Dermis microvascular lymphatic vessel endothelial cell (primary cell): ENCODE measurements around the gene C9orf152. TPM values are rescaled to one million over a fixed set of nuclear protein-coding genes. Genes with fewer than 3 reads are reported as not detected.
A peak's percentile ranks its signal among the peaks of the same experiment; 100 is the strongest.

Source experiments
- DNase-seq, 2 donors: peaks; one replicate each; pipeline versions ENCODE4 v3.0.0 to v3.0.0-alpha.2; 2010; ENCODE audit warnings: low read depth in 2 of 2
- total RNA-seq: library from RNA; depleted of rRNA; stranded (reverse); fragments of >200 nt; gene quantifications from 2 replicates; pipeline ENCODE4 v1.2.1, GENCODE V29; 2014

C9orf152 gene
- total RNA-seq, 1 donor from 2014 or later: not detected

DNA sequence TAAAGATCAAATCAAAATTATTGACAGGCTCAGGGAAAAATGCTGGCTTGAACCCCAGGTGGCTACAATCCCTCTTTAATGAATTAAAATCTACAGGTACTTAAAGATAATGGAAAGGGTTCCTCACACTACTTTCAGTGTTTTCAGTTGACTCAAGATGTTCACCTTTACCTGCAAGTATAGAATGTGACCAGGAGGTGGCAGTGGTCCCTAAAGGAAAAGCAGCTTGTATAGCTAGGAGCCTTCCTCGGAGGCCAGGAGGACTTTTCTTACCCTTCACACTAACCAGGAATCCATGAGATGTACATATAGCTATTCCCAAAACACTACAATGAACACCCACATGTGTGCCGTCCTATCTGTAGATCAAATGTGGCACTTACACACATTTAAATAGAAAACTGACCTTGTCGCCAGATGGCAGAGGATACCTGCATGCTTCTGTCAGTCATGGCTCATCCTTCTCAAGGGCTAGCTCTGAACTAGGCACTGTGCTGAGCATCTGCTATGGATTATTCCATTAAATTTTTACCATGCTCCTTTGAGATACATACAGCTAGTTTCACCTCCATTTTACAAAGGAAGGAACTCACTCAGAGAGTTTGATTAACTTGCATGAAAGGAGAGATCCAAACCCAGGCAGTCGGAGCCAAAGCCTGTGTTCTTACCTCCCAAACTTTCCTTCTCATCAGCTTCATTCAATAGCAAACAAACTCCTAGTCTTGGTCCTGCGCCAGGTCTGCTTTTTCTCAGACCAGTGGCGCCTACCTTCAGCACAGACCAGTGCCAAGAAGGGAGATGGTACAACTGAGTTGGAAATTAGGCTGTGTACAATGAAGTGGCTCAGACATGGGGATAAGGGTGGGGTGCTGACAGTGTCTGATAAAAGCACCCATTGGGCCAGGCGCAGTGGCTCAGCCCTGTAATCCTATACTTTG, 24.5 kb downstream of the C9orf152 start:
- DNase-seq: peak; percentile 50 to 70

DNA sequence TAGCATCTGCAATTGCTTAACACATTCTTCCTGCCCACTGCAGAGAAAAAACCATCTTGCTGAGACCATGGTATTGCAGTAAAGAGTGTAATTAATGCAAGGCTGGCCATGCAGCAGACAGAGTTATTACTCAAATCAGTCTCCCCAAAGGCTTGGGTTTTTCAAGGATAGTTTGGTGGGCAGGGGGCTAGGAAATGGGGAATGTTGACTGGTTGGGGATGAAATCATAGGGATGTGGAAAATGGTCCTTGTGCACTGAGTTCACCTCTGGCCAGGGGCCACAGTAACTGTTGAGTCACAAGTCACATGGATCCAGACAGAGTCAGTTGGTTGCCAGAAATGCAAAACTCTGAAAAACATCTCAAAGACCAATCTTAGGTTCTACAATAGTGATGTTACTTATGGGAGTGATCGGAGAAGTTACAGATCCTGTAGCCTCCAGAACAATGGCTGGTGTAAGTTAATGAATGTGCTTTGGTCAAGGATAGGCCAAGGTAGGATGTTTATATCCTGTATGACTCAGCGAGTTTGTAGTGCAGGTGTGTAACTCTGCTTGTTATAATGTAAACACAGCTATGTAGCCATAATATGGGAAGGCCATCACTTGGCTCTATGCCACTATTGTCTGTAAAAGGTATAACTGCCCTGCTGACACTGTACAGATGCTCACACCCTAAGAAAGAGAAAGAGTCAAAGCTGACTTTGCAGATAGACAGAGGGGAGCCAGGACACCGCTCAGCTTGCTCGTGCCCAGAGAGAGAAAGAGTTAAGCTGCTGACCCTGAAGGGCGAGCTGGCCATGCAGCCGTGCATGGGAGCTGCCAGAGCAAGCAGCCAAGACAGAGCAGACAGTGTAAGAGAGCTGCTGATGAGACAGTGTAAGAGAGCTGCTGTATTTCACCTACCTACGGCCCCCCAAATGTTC, 27.2 kb downstream of the C9orf152 start:
- DNase-seq: peak; percentile 35 to 78

DNA sequence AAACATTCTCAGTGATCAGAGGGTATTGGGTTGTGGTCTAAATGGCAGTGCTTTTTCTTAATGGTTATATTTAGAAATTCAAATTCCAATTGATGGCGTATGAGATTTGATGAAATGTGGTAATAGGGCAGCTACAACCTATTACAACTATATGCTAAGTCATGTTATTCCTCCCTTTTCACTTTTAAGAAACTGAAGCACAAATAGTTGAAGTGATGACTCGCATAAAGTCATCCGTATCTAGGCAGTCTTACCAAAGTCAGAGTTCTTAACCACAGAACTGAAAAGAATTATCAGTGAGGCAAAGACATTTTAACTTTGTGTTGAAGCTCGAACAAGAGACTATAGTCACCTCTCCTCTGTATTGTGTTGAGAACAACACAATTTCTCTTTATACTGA, 28.2 kb downstream of the C9orf152 start:
- no peak for DNase-seq

DNA sequence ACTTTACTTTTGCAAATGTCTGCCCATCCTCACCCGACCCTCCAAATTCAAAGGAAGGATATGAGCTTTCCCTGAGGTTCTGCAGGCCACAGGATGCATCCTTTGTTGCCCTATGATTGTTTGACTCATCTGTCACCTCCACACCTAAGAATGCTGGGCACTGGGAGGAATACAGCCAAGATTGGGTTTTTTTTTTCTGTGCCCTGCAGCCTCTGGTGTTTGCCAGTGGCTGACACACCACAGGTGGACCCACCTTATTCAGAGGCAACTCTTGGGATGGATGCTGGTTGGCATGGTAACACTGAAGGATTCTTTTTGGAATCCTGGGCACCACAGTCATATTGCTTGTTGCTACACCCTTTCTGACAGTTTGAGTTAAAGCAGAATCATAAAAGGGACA, 29.7 kb downstream of the C9orf152 start:
- DNase-seq: no peak

DNA sequence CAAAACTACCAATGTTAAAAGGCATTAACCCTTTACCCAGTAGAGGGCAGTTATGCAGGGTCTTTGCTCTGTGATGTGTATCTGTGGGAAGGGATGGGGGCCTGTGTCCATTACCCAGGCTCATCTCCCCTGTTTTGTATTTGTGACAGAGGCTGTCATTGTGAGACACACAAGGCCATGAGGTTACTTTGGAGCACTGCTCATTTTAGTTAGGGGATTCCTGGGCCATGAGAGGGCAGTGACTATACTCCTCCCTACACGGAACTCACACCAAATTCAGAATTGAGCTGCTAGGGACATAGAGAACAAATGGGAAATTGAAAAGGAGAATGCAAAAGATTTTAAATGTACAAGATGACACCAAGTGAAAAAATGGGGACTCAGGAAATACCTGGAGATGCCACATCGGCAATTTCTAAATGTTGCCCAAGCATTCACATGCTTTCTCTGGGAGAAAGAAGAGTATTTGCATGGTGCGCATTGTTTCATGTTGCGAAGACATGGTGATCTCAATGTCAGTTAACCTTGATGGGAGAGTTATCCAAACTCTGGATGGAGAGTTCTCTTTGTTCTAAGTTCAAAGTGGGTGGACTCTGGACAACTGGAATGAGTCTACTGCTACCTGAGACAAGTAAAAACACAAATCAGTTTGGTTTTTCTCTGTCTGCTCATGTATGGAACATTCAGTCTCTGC, 32.5 kb downstream of the C9orf152 start:
- no peak for DNase-seq

DNA sequence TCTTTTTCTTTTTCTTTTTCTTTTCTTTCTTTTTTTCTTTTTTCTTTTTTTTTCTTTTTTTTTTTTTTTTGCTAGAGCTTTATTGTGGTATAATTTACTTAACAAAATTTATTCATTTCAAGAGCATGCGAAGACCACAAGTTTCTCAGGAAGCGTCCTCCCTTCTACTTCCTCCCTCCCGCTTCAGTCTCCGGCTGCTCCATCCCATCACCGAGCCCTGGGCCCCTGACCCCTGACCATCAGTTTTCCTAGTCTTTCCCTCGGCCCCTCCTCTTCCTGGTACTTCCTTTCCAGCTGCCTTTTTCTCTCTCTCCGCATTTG, 34.7 kb downstream of the C9orf152 start:
- DNase-seq: no peak

DNA sequence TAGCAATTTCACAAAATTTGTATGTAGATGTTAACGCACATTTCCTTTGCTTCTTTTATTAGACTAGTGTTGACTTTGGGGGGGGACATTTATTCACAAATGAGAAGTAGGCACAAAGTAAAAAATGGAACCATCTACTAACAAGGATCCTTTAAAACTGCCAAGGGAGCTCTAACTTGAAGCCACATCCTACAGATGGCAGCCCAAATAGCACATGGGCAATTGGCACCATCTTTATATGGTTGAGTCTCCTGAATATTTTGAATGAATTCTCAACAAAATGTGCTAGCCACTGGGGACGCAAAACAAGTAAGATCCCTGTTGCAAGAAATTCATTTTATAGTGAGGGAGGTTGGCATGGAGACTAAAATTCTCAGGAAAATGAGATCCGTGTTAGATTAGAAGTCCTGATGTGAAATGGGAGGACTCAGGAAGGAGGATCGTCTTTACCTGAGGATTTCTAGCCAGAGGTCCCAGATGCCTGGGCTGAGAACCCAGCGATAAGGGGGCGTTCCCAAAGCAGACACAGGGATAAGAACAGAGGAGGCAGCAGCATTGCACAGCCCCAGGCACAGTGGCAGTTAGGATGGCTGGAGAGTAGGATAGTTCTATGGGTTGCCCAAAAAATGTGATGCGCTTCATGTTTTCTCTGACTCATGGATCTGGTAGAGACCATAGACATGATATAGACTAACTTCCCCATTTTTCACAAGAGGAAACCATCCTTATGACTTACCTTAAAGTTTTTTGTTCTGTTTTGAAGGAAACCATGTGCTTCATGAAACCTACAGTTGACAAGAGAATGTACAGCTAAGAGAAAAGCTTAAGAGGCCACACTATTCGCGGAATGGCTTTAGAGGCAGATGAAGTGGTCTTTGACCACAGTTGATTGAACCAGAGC, 37.4 kb downstream of the C9orf152 start:
- DNase-seq: no peak

DNA sequence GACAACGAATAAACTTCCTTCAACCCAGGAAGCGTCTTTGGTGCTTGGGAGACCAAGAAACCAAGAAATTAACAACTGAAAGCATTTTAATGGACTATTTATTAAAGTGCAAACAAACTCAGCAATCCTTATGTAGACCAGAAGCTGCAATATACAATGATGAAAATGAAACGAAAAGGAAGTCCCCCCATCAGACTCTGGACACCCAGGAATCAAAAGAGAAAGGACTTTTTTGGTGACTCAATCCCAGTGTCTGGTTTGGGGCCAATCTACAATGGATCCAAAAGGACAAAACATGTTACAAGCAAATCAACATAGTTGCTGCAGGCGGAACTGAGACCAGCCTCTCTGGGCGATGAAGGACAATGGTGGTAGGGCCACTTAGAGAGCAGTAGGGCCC, 39.5 kb downstream of the C9orf152 start:
- no peak for DNase-seq

DNA sequence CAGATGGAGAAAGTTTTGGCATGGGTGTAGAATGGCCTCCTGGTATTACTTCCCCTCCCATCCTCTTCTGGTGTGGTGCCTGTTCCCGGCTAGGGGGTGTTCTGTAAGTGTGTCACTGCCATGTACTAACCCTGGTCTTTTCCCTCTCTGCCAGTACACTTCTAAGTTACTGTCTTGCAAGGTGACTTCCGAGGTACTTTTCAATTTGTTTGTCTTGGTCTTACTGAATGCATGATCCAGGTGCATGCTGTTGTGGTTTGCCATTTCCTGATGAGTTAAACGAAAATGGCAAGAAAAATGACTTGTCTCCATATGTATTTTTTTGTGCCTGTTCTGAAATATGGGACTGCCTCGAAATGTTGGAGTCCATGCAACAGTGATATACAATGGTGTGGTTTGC, 46.0 kb downstream of the C9orf152 start:
- DNase-seq: no peak

DNA sequence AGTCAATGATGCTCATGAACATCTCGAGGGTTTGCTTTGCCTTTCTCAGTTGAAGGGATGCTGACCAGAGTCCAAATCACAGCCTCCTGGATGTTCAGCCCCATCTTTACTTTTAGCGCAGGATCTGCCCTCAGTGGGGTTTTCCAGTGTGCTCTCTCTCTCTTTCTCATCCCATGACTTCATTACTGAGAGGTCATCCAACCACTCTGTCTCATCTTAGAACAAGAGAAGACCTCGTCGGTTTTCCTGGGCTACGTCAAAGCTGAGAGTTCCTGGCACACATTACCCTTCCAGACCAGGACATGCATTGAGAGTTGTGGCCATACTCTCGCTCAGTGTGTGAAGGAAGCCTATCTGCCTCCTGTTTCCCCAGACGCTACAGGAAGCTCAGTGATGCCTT, 47.3 kb downstream of the C9orf152 start:
- DNase-seq: no peak

DNA sequence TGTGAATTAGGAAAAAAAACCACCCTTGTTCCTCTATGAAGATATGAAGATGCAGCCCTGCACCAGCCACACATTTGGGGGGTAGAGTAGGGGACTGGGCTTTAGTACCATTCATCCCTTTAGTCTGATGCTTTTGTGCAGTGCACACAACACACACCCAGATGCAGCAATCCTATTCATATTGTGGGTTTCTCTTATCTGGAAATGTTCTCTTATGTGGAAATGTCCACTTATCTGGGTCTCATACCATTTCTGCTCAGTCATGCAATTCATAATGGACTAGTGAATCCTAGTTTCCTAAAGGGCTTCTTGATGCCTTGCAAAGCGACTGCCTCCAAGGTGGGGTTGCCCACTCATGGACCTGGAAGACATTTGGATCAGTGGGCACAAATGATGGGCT, 47.8 kb downstream of the C9orf152 start:
- no peak for DNase-seq

DNA sequence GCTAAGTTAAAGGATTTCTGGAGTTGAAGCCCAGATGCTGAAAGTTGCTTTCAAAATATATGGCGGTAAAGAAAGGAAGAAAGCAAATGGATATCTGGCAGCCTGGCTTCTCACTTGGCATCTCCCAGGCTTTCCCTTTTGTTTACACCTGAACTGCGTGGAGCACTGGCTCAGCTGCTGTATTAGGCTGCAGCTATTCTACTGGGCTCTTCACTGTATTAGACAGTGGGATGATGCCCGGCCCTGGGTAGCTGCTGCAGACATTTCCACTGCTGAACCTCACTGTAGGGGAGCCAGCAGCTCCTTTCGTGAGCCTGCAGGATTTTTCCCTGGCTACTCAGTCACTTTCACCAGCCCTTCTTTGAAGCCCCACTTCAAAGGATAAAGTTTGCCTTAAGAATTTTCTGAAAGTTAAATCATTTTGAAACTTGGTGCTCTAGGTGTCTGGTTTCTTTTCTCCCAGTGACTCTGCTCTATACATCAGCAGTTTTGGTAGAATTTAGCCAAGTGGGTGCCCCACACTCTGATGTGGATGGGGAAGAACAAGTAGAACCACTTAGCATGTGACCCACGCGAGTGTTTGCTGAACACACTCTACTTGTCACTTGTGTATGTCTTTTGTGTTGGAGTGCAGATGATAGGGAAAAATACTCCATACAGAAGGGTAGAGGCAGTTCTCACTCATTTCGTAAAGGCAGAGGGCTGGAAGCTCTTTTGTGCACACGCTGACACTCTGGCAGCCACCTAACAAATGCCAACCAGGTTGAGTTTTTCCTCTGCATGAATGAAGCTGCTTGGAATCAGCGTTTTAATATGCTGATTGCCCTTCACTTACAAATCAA, 49.9 kb downstream of the C9orf152 start:
- DNase-seq: no peak

DNA sequence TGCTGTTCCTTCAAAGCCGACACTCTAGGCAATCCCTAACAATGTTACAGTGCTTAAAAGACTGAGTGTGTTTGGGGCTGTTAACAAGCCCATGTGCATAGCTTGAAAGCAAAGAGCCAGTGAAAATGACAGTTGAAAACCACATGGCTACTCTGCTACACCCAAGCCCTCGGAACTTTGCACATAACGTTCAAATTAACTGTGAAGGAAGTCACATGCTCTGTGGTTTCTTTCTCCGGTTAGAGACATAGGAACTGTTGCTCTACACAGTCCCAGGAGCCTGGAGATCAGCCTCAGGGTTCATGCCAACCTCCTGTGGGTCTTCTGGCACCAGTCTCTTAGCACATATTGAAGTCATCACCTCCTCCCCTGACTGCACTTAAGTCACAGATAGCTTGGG, 51.1 kb downstream of the C9orf152 start:
- no peak for DNase-seq

DNA sequence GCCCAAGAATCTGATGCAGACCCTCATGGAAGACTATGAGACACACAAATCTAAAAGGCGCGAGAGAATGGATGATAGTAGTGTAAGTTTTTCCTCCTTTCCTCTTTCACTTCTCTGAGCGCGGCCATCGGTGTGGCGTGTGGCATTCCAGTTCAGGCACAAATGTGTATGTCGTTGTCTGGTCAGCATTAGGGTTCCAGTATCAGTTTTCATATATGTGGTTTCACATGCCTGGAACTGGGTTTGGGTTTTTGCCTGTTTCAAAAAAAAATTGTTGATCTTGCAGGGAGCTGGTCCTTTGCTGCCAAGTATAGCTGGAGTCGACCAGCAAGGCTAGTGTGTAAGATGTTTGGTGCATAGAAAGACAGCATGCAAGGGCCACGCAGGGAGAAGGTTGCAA, 51.5 kb downstream of the C9orf152 start:
- no peak for DNase-seq

DNA sequence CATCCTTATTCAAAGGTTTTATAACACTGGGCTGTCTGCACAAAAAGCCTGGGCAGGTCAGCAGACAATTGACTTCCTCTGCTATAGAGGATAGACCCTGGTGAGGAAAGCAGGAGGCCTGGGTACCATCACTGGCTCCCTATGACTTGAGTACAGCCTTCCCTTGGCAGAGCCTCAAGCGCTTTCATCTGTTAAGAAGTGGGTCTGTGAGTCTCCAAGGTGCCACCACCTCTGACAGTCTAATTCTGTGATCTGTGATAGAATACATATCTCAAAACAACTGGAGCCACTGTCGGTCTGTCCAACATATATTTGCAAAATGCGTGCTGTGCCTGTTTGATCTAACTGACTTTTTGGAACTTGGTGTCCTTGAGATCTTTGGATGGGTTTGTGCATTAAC, 52.2 kb downstream of the C9orf152 start:
- DNase-seq: no peak

DNA sequence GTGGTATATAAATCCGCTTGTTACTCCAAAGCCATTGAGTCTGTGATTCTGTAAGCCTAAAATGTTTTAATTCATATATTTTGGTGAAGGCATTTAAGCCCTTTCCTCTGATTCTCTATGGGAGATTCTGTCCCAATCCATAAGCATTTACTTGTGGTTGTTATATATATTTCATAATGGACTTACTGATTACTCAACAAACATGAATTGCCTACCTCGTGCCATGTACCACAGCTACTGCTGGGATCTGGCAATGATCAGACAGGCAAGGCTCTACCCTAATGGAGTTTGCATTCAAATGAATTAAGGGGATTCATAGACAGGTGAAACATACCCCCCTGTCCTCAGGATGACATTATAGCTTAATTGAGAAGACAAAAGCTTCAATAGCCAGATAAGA, 54.5 kb downstream of the C9orf152 start:
- no peak for DNase-seq

DNA sequence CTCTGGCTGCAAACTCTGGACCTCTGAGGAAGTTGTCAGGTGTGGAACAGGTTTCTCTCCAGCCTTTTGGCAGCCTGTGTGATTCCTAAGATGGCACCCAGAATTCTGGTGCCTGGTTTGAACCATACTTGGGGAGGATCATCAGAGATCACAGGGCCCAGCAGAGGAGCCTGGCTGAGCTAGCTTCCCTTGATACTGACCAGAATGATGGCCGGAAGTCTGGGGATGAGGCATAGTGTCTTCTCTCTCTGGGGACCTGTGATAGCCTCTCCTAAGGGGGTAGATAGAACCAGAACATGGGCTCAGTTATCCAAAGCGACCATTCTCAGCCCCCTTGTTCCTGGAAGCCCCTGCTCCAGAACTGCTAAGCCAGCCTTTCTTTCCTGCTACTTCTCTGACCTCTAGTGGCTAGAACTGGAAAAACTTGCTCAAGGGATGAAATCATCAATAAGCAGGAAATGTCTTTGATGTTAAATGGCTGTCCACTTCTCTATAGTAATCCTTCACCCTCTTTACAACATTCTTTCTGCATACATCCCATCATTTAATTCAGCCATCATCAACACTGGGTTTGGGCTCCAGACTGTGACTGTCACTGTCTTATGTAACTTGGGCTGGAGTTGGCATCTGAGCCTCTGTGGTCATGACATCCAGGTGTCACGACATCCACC, 55.1 kb downstream of the C9orf152 start:
- peak; percentile 45 to 72 for DNase-seq
